GM18867 (cell line): ENCODE measurements around the gene NDST3.
"Not testable (repeated sequence)": the region's sequence is repeated elsewhere in the genome, so short reads cannot be mapped to it uniquely, and the experiment has no call there.

Source experiments
- ATAC-seq: cut with Tn5 transposase; IDR thresholded peaks from one replicate; pipeline ENCODE4 v1.9.1; 2021; ENCODE audit warnings: mild to moderate bottlenecking, moderate library complexity; ENCODE audit not compliant: unreplicated experiment

The NDST3 gene

DNA sequence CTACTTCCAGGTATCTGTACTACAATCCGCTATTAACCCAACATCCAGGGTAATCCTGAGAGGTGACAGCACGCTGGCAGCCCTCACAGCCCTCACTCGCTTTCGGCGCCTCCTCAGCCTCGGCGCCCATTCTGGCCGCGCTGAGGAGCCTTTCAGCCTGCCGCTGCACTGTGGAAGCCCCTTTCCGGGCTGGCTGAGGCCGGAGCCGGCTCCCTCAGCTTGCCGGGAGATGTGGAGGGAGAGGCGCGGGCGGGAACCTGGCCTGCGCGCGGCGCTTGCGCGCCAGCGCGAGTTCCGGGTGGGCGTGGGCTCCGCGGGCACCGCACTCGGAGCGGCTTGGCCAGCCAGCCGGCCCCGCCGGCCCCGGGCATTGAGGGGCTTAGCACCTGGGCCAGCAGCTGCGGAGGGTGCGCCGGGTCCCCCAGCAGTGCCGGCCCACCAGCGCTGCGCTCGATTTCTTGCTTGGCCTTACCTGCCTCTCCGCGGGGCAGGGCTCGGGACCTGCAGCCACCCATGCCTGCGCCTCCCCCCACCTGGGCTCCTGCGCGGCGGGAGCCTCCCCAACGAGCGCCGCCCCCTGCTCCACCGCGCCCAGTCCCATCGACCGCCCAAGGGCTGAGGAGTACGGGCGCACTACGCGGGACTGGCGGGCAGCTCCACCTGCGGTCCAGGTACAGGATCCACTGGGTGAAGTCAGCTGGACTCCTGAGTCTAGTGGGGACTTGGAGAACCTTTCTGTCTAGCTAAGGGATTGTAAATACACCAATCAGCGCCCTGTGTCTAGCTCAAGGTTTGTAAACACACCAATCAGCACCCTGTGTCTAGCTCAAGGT, 231.2 kb downstream of the NDST3 start:
- no peak for ATAC-seq

DNA sequence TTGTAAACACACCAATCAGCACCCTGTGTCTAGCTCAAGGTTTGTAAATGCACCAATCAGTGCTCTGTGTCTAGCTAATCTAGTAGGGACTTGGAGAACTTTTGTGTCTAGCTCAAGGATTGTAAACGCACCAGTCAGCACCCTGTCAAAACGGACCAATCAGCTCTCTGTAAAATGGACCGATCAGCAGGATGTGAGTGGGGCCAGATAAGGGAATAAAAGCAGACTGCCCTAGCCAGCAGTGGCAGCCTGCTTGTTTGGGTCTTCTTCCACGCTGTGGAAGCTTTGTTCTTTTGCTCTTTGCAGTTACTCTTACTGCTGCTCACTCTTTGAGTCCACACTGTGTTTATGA, 231.8 kb downstream of the NDST3 start:
- not testable (repeated sequence) for ATAC-seq

DNA sequence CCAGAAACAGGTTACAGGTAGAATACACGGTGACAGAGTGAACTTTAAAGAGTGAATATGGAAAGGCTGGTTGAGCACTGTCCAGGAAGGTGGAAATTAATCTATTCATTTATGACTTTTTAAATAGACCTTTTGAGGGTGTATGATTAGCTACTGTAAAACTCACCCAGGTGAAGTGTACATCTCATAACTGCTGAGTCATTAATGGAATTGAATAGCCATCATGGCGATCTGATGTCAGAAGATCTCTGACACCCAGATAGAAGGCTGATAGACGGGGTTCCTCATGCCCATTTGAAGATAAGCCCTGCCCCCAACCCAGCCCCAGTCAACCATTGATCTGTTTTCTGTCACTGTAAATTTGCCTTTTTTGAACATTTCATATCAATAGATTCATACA, 234.5 kb downstream of the NDST3 start:
- ATAC-seq: no peak

DNA sequence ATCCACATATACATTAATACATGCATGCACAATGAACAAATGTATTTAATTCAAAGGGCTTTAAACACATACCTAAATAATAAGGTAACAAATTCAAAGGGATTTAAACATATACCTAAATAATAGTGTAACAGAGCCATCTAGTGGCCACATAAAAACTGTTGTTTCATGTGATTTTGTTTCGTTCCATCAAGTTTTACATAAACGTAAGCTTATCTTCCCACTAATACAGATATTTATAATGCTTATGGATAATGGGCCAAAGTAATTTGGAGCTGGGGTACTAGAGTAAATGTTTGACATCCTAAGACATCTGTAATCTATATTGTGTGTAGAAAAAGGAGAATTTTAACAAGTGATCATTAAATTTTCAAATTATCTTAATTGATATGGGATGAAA, 236.2 kb downstream of the NDST3 start:
- peak; percentile 68 for ATAC-seq

DNA sequence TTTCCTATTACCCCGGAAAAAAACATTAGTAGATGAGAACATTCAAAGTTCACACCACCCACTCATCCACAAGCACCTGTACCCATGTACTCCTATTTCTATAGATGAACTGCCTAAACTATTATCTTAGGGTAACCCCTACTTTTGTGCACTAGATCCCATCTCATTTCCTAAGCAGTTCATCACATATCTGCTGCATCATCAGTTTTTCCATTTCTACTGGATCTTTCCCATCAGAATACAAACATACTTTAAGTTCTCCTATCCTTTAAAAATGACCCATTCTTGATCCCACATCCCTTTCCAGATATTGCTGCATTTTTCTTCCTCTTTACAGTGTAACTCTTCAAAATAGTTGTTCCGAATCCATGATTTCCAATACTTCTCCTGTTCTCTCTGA, 237.5 kb downstream of the NDST3 start:
- ATAC-seq: no peak

DNA sequence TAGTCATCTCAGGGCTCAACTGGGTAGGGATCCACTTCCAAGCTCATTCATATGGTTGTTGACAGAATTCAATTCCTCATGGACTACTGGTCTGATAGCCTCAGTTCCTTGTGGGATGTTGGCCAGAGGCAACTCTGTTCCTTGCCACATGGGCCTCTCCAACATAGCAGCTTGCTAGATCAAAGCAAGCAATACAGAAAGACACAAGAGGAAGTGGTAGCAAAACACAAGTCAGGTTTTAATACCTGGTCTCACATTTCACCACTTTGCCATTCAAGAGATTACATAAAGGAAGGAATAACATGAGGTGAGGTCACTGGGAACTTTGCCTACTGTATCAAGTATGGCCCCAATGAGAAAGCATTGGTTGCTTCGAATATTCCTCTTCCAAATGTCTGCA, 239.4 kb downstream of the NDST3 start:
- no peak for ATAC-seq

DNA sequence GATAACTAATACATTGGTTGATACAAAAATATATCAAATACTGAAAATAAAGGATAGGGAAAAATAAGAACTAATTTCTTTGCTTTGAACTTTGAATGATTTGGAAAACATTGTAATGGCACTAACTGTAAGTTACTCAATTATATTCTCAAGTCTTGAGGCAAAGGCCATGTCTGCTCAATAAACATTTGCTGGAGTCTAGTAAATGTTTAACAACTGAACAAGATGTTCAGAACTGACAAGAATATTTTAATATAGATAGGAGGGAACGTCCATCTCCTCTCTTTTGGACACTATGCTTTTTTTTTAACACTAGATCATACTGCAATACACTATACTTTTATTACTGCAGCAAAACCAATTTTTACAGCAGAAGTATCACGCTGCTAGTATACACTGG, 242.3 kb downstream of the NDST3 start:
- no peak for ATAC-seq

DNA sequence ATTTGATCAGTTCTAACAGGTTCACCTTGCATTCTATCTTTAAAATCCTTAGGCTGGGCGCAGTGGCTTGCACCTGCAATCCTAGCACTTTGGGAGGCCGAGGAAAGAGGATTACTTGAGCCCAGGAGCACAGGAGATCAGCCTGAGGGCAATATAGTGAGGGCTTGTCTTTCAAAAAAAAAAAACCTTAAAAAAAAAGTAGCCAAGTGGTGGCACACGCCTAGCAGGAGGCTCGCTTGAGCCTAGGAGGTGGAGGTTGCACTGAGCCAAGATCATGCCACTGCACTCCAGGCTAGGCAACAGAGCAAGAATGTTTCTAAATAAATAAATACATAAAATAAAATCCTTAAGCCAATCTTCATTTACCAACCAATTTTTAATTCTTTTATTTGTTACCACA, 243.0 kb downstream of the NDST3 start:
- ATAC-seq: no peak

DNA sequence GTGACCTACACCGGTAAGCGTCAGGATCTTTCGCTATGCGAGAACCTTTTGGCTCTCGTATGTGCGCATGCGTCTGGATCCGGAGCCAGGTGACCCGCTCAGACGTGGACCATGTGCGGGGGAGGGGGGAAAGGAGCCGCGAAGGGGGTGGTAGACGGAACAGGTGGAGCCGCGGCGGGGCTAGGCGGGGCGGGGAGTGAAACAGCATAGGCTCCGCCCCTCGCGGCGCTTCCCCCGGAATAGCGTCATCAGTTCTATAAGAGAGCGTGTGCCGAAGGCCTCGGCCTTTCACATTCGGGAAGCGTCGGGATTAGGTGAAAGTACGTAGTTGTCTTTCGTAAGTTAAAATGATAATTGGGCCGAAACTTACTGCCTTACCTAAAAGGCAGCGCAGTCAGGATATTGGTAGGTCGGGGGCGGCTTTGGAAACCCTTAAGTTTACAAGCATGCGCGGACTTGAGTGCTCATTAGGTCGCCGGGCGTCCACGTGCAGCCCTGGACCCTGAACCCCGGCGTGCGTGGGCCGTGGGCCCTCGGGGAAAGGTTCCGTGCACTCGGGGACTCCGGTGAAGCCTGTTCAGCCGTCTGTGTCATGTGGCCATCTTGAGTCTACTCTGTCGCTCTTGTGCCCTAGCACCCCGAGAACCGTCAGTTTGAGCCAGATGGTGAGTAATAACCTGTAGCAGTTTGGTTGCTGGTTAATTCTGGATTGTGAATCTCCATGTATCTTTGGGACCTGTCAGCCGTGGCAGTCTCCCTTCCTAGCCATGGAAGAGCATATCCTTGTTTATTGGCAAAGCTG, 244.4 kb downstream of the NDST3 start:
- ATAC-seq: peak; percentile 83

DNA sequence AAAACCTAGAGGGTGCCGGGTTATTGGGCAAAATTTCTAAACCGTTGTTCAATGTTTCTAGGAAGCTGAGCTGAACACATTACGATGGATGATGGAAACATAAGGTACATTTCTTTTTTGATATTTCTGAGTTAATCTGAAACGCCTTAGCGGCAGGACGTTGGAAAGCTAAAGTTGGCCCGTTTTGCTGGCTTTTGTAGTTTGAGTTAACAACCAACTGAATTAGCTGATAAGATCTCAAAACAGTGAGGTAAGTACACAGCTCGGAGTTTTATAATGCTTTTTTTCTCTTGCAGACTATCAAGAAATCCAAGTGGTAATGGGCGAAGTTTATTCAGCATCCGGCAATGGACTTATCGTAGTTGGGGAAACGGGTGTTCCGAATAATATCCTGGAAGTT, 245.0 kb downstream of the NDST3 start:
- no peak for ATAC-seq

DNA sequence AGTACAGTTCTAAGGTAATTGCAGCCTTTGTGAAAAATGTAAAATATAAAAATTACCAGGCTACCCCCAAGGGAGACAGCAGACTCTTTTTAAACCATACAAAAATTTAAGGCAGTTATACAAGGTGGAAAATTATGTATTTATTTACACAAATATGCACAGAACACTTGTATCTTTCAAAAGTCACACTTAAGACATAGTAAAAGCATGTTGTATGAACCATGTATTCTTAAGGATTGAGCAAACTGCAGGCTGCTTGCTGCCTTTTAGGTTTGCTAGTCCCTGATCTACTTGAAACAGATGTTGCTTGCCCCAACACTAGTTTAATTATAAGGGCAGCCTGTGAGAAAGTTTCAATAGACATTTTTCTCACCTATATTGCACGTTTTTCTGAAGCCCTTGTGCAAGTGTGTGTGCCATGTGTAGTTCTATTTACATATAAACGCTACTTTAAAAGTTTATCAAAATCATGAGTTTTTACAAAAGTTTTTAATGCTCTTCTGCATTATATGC, 245.7 kb downstream of the NDST3 start:
- no peak for ATAC-seq

DNA sequence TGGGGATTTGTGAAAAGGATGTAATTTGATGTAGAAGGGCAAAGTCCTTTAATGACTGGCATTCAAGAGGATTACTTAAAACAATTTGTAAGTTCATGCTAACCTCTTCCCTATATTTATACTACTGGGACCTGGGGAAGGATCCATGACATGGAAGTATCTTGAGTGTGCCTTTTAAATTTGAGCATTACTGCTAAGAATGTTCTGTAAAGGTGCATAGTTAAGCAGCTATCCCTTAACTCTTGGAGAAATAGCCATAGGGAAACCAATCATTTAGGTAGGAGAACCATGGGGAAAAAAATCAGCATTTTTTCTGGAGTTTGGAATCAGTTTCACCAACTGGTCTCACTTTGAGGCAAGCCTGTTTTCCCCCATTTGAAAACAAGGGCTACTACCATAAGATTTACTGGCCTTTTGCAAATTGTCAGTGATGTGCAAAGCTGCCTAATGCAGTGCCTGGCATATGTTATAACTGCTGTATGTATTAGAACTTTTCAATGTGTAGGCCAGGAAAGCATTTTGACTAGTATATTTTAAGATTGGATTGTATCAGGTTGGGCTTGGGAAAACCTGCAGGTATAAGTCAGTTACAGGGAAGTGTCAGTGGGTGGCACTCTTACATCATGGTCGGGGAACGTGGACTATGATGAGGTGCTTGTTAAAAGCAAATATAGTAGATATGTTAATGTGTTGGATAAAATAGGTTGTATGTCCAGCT, 246.4 kb downstream of the NDST3 start:
- ATAC-seq: peak; percentile 20

DNA sequence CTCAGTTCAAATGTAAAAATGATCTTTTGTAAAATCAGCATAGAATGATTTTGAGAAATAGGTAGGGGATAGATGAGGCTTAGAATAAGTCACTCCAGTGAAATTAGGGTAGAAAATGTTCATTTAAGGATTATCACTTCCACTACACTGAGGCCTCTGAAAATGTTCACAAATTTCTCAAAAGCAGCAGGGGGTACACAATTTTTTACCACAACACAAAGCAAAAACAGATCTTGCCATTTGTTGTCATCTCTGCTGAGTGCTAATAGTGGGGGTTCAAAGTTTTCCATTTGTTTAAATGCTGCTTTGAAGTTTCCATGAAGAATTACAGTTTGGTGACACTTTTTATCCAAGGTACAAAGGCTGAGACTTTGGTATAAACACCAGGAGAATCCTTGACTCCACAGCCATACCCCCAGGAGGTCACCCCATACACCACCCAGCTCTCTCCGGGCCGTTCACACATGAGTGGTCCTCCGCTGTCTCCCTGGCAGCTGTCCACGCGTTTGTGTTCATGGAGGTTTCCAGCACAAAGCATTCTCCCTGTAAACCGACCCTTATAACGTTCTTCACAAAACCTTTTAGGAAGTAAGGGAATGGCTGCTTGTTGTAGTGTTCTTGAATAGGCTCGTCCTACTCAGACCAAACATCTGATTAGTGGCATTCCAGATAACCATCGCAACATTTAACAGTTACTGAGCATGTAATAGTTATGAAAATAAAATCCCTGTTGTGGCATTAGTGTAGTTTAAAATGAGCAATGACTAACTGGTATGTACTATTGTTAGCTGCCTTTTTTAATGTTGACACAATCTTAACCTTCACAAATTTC, 247.5 kb downstream of the NDST3 start:
- ATAC-seq: no peak

DNA sequence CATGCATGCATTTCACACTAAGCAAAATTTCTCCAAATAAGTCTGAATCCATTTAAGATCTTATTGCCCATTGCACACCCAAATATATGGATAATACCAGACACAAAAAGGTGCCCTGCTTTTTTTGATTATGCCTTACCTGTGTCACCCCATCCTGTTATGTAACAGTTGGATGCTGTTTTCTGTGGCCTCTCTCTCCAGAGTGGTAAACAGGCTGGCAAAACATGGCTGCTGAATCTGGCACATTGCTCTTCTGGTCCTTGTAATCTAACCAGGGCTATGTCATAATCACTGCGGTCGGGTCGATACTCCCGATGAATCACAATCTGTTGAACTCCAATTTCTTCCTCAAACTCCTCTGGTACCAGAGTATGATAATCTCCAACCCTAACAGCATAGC, 248.4 kb downstream of the NDST3 start:
- ATAC-seq: no peak

DNA sequence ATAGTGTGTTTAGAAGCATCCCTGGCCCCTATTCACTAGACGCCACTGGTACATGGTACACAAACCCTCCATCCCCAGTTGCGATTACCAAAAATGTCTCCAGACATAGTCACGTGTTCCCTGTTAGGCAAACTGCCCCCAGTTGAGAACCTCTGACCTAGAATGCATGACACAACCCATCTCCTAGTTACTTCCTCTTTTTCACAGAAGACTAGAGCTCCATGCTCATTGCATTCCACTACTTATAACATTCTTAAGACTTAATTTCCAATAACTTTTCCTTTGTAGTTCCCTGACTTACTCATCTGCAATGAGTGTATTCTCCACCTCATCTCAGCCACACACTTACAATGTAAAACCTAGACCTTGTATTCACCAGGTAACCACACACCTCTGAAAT, 249.9 kb downstream of the NDST3 start:
- peak; percentile 72 for ATAC-seq

DNA sequence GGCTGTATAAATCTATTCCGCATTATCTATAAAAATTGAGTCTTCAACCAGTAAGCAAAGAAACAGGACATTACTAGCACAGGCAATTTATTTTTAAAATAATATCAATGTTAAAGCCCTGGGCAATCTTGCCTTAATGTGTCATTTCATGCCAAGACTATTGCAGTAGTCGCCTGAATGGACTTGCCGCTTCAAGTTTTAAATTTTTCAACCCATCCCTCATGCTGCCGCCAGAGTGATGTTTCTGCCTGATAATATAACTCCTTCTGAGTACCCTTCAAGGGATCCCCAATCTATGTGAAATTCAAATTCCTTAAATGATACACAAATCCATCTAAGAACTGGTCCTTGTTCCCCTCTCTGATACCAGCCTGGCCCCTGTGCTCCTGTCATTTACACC, 251.6 kb downstream of the NDST3 start:
- no peak for ATAC-seq

DNA sequence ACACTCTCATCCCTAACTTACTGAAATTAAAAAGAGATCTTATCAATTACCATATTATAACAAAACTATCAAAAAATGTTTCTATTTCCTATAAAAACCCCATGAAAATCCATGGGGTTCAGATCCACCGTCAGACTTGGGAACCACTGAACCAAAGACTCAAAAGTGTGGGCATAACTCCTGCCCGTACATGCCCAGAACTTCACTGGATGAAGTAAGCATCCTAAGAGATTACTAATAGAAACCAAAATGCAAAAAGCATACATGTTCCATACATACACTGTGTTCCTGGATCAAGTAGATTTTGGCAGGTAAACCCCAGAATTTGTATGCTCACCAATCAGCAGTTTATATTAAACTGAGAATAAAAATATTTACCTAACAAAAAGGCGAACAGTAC, 252.4 kb downstream of the NDST3 start:
- ATAC-seq: no peak

DNA sequence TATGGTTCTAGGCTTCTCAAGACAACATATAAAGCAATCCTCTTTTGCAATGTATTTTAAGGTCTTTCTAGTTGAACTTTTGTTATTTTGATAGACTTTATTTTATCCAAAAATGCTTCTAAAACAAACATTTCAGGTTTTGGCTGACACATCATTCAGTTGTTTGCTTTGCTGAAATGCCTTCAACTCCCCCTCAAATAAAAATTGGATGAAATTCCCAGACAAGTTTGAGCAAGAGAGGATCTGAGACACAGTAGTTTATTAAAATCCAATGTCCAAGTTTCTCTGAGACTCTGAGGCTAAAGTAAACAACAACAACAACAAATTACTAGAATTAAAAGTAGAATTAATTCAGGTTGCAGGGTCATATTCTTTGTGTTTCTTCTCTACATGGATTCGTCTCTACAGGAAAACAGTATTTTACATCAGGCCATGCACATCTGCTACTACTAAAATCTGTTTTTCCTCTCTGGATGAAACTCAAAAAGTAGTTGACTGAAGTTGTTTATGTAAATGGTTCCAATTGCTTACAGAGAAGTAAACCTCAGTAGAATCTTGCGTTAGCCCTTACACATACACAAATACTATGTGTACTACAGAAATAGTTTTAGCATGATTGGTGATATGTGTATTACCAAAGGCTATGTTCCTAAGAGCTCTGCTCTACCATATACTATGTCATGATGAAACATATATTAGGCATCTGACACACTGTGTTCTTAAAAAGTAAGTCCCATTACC, 253.6 kb downstream of the NDST3 start:
- no peak for ATAC-seq

DNA sequence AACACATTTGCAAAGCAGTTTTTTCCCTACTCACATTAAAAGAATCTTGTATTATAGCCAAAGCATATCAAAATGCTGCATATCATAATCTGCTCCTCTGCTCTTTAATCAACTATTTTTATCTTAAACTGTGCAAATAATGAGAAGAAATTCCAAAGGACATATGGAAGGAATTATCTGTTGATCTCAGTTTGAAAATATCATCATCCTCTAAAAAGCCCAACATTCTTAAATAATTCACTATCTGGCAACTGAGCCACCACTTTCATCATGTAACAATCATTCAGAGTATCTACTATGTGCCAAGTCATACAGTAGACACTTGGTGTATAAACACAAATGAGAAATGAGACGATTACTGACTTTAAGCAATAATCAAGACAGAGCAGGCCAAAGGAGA, 255.5 kb downstream of the NDST3 start:
- ATAC-seq: no peak

DNA sequence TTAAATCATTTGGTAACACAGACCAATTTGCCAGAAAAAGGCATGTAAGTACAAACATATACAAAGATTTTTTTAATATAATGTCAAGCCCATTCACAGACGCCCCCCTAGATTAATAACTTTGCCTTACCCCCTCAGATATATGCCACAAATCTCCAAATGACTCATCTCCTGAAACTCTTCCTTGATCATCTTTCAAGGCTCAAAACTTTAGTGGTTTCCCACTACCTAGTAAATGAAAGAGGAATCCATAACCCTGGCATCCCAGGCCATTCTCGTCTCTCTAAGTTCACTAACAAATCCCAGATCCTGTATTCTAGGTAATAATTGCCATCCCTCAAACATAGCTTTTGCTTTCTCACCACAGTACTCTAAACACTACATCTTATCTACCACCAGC, 256.7 kb downstream of the NDST3 start:
- ATAC-seq: no peak
